GM23338 (cell line): ENCODE measurements around the gene FLNC. TPM values are rescaled to one million over a fixed set of nuclear protein-coding genes. Genes with fewer than 3 reads are reported as not detected.

Experiments
- ATAC-seq: fragments of 200-7000 bp; cut with Tn5 transposase; 3 replicates; pipeline ENCODE4 v1.9.1; 2020
- DNase-seq: peaks from one replicate; pipeline ENCODE4 v3.0.0-alpha.2; 2015; ENCODE audit warnings: low spot score
- H2AFZ ChIP-seq: fragments of 200-600 bp; sonication (generic); 2 replicates; pipeline ENCODE4 v1.8.0; 2016; ENCODE audit warnings: antibody characterized with exemption, mild to moderate bottlenecking, moderate library complexity
- H3F3A ChIP-seq: fragments of 200-600 bp; sonication (generic); replicated peaks from 2 replicates; pipeline ENCODE4 v1.8.0; 2017; ENCODE audit warnings: antibody characterized with exemption, mixed run types, low read depth
- H3K27ac ChIP-seq: fragments of 200-600 bp; sonication (generic); 2 replicates; pipeline ENCODE4 v1.6.1; 2016; ENCODE audit warnings: low read depth
- H3K27me3 ChIP-seq: fragments of 200-600 bp; sonication (generic); 2 replicates; pipeline ENCODE4 v1.8.0; 2016; ENCODE audit warnings: mild to moderate bottlenecking, mixed run types, moderate library complexity; ENCODE audit not compliant: insufficient read depth
- H3K36me3 ChIP-seq: fragments of 200-600 bp; sonication (generic); 2 replicates; pipeline ENCODE4 v1.8.0; 2016; ENCODE audit warnings: mild to moderate bottlenecking; ENCODE audit not compliant: insufficient read depth
- H3K4me1 ChIP-seq: fragments of 200-600 bp; sonication (generic); 2 replicates; pipeline ENCODE4 v1.8.0; 2016; ENCODE audit warnings: mild to moderate bottlenecking, moderate library complexity; ENCODE audit not compliant: insufficient read depth
- H3K4me2 ChIP-seq: fragments of 200-600 bp; sonication (generic); 2 replicates; pipeline ENCODE4 v1.7.1; 2017; ENCODE audit warnings: mixed run types
- H3K4me3 ChIP-seq: fragments of 200-600 bp; sonication (generic); 2 replicates; pipeline ENCODE4 v1.6.1; 2016; ENCODE audit warnings: mixed run types
- H3K79me2 ChIP-seq: fragments of 200-600 bp; sonication (generic); replicated peaks from 2 replicates; pipeline ENCODE4 v1.8.0; 2017; ENCODE audit warnings: mild to moderate bottlenecking; ENCODE audit not compliant: insufficient read depth
- H3K9me2 ChIP-seq: fragments of 200-600 bp; sonication (generic); 2 replicates; pipeline ENCODE4 v1.8.0; 2017; ENCODE audit not compliant: insufficient read depth
- H4K20me1 ChIP-seq: fragments of 200-600 bp; sonication (generic); replicated peaks from 2 replicates; pipeline ENCODE4 v1.8.0; 2017; ENCODE audit warnings: mild to moderate bottlenecking; ENCODE audit not compliant: insufficient read depth
- H3K27ac Mint-ChIP-seq: 2 replicates; pipeline ENCODE4 v1.8.0; 2020; ENCODE audit warnings: inconsistent platforms, mild to moderate bottlenecking, moderate library complexity, mixed read lengths
- H3K27me3 Mint-ChIP-seq: 3 replicates; pipeline ENCODE4 v1.8.0; 2022; ENCODE audit warnings: low read depth, mild to moderate bottlenecking, moderate library complexity, mixed read lengths, inconsistent platforms; ENCODE audit not compliant: insufficient read depth, poor library complexity
- H3K36me3 Mint-ChIP-seq: 3 replicates; pipeline ENCODE4 v1.8.0; 2021; ENCODE audit warnings: low read depth, mild to moderate bottlenecking, inconsistent platforms, moderate library complexity, mixed read lengths
- H3K4me1 Mint-ChIP-seq: 3 replicates; pipeline ENCODE4 v1.8.0; 2020; ENCODE audit warnings: mild to moderate bottlenecking, inconsistent platforms, mixed read lengths
- H3K4me3 Mint-ChIP-seq: 3 replicates; pipeline ENCODE4 v1.8.0; 2021; ENCODE audit warnings: moderate library complexity, mild to moderate bottlenecking, inconsistent platforms, mixed read lengths
- H3K9me3 Mint-ChIP-seq: 3 replicates; pipeline ENCODE4 v1.8.0; 2020; ENCODE audit warnings: moderate library complexity, mild to moderate bottlenecking, inconsistent platforms, mixed read lengths
- CREB1 ChIP-seq: fragments of 250-450 bp; sonication (Bioruptor Pico); IDR thresholded peaks from 2 replicates; pipeline ENCODE4 v1.5.0; 2020; ENCODE audit warnings: low read depth, mild to moderate bottlenecking, moderate library complexity
- EZH2 ChIP-seq: fragments of 200-600 bp; sonication (generic); IDR thresholded peaks from one replicate; pipeline ENCODE4 v1.8.0; 2017; ENCODE audit warnings: antibody characterized with exemption, mild to moderate bottlenecking, low read depth; ENCODE audit not compliant: unreplicated experiment
- EZH2phosphoT487 ChIP-seq: fragments of 200-600 bp; sonication (generic); IDR thresholded peaks from one replicate; pipeline ENCODE4 v1.8.1; 2018; ENCODE audit warnings: antibody characterized with exemption; ENCODE audit not compliant: unreplicated experiment
- JUNB ChIP-seq: IDR thresholded peaks from one replicate; pipeline ENCODE4 v1.6.1; 2016; ENCODE audit warnings: antibody characterized with exemption; ENCODE audit not compliant: unreplicated experiment
- NANOG ChIP-seq: IDR thresholded peaks from 2 replicates; pipeline ENCODE4 v1.6.1; 2016; ENCODE audit warnings: antibody characterized with exemption, borderline replicate concordance
- POLR2AphosphoS5 ChIP-seq: IDR thresholded peaks from 2 replicates; pipeline ENCODE4 v1.6.1; 2016; ENCODE audit warnings: antibody characterized with exemption, low read depth
- REST ChIP-seq: IDR thresholded peaks from one replicate; pipeline ENCODE4 v1.6.1; 2018; ENCODE audit warnings: antibody characterized with exemption; ENCODE audit not compliant: unreplicated experiment
- STAT1 ChIP-seq: IDR thresholded peaks from one replicate; pipeline ENCODE4 v1.6.1; 2016; ENCODE audit warnings: antibody characterized with exemption; ENCODE audit not compliant: unreplicated experiment
- ZNF114 ChIP-seq: fragments of 250-450 bp; sonication (Bioruptor Pico); IDR thresholded peaks from 2 replicates; pipeline ENCODE4 v1.5.0; 2020; ENCODE audit warnings: mild to moderate bottlenecking, moderate library complexity
- ZNF331 ChIP-seq: fragments of 250-450 bp; sonication (Bioruptor Pico); IDR thresholded peaks from 2 replicates; pipeline ENCODE4 v1.5.0; 2020; ENCODE audit warnings: low read depth, mild to moderate bottlenecking, moderate library complexity
- polyA plus RNA-seq: library from polyadenylated mRNA; unstranded; fragments of >200 nt; fragmentation: Nextera tagmentation; extraction: Ambion mirVana; gene quantifications from 2 replicates; pipeline ENCODE4 v1.2.1, GENCODE V29; 2016
- total RNA-seq: library from RNA; depleted of rRNA; stranded (reverse); fragments of >200 nt; shearing (Covaris generic); gene quantifications from 2 replicates; pipeline ENCODE4 v1.2.3, GENCODE V29; 2014
- TF ChIP-seq, protein P1 (sequence below): IDR thresholded peaks from 2 replicates; pipeline ENCODE4 v1.6.1; 2016; ENCODE audit warnings: antibody characterized with exemption
- TF ChIP-seq, protein P2 (sequence below), 2 experiments: fragments of 200-600 bp in 1 of 2; sonication (generic) in 1 of 2; conservative IDR thresholded peaks; 2 replicates each; pipeline versions ENCODE4 v1.5.1 to v1.6.1; 2016 to 2017; ENCODE audit warnings: antibody characterized with exemption in 2 of 2, low read depth in 2 of 2, mild to moderate bottlenecking in 2 of 2, moderate library complexity in 1 of 2

FLNC gene
- total and polyA plus RNA-seq, 2 experiments from 2014 or later, result 0.65 to 11.8 TPM

DNA sequence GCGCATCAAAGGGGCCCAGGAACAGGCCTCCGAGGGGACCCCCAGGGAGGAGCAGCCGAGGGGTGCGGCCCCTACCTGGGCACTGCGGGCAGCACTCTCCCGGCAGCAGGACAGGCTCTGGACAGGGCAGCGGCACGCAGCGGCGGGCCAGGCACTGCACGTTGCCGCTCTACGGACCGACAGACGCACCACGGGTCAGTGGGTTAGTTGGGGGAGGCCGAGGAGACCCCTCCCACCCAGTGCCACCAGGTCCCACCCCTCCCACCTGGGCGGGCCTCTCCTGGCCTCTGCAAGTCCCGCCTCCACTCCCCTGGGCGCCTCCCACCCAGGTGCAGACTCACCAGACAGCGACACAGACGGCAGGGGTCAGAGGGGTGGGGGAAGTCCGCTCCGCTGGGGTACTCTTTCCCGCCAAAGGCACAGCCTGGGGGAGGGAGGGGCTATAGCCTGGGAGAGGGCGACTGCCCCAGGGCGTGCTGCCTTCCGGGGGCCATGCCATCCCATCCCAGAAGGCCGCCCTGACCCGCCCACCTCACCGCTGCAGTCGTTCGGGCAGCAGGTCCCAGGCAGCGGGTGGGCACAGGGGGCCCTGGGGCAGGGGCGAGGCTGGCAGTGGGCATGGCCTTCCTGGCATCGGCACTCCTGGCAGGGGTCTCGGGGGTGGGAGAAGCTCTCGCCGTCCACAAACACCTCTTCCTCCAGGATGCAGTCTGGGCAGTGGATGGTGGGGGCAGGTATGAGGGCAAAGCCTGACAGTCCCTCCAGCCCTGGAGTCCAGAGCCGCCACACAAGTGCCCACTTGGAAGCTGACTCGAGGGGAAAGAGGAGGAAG is 61.1 kb downstream of the FLNC start:
- H4K20me1 ChIP-seq, result no peaks in the 10 kb centered on the region
- no peaks in the 10 kb centered on the region for H3K9me2 ChIP-seq
- no peak overlapping the region for H3K27ac Mint-ChIP-seq
- peaks cover 10% of the 10 kb centered on the region; the same call in 1 of the 2 replicates for H3K27me3 ChIP-seq
- no peak overlapping the region for H3K27ac ChIP-seq
- H3K9me3 Mint-ChIP-seq, result no peaks in the 10 kb centered on the region
- no peaks in the 10 kb centered on the region for H3K36me3 ChIP-seq
- ATAC-seq (peak; percentile 52), DNase-seq (peak; percentile 71)
- TF ChIP-seq POLR2AphosphoS5, result peak; percentile 36; the same call in 1 of the 2 replicates
- peak; percentile 13 for TF ChIP-seq EZH2
- no peak for TF ChIP-seq EZH2phosphoT487
- TF ChIP-seq, protein P1, sequence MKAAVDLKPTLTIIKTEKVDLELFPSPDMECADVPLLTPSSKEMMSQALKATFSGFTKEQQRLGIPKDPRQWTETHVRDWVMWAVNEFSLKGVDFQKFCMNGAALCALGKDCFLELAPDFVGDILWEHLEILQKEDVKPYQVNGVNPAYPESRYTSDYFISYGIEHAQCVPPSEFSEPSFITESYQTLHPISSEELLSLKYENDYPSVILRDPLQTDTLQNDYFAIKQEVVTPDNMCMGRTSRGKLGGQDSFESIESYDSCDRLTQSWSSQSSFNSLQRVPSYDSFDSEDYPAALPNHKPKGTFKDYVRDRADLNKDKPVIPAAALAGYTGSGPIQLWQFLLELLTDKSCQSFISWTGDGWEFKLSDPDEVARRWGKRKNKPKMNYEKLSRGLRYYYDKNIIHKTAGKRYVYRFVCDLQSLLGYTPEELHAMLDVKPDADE, result no peak
- TF ChIP-seq CREB1 (CRISPR knock-in tag), result 0 out of 2 replicates have a peak, but pooled peaks have one; percentile 6
- H3K4me2 ChIP-seq, result peak overlapping the region; percentile 78
- peak overlapping the region; percentile 60 for H3K4me3 ChIP-seq
- peaks cover 9% of the 10 kb centered on the region for H3K27me3 Mint-ChIP-seq
- peaks cover 12% of the 10 kb centered on the region; the same call in 1 of the 2 replicates for H3K4me1 ChIP-seq
- peak overlapping the region; percentile 56 for H2AFZ ChIP-seq
- peak overlapping the region; percentile 47 for H3K4me3 Mint-ChIP-seq
- 0 out of 2 replicates have a peak, but pooled peaks cover 7% of the 10 kb centered on the region for H3F3A ChIP-seq
- no peaks in the 10 kb centered on the region for H3K36me3 Mint-ChIP-seq
- H3K4me1 Mint-ChIP-seq, result no peaks in the 10 kb centered on the region; the same call in 2 of the 3 replicates
- H3K79me2 ChIP-seq, result no peaks in the 10 kb centered on the region

GRCh38 chr7:128891942-128892269 is 61.7 kb downstream of the FLNC start:
- peaks cover 9% of the 10 kb centered on the region for H3K27me3 Mint-ChIP-seq
- H3K27me3 ChIP-seq, result peaks cover 10% of the 10 kb centered on the region; the same call in 1 of the 2 replicates
- H3K36me3 Mint-ChIP-seq, result no peaks in the 10 kb centered on the region
- no peaks in the 10 kb centered on the region; the same call in 2 of the 3 replicates for H3K9me3 Mint-ChIP-seq
- no peaks in the 10 kb centered on the region; the same call in 2 of the 3 replicates for H3K4me1 Mint-ChIP-seq
- H3K4me2 ChIP-seq, result 0 out of 2 replicates have a peak overlapping the region, but pooled peaks have one; percentile 78
- ATAC-seq (no peak), DNase-seq (no peak)
- H2AFZ ChIP-seq, result no peak overlapping the region; the same call in 1 of the 2 replicates
- no peak overlapping the region for H3K27ac Mint-ChIP-seq
- 0 out of 2 replicates have a peak, but pooled peaks cover 7% of the 10 kb centered on the region for H3F3A ChIP-seq
- H3K9me2 ChIP-seq, result no peaks in the 10 kb centered on the region
- H4K20me1 ChIP-seq, result no peaks in the 10 kb centered on the region
- H3K4me1 ChIP-seq, result peaks cover 12% of the 10 kb centered on the region; the same call in 1 of the 2 replicates
- no peak overlapping the region for H3K4me3 ChIP-seq
- peak overlapping the region; percentile 47 for H3K4me3 Mint-ChIP-seq
- no peaks in the 10 kb centered on the region for H3K79me2 ChIP-seq
- H3K27ac ChIP-seq, result no peak overlapping the region
- no peaks in the 10 kb centered on the region for H3K36me3 ChIP-seq
- TF ChIP-seq, protein P2, sequence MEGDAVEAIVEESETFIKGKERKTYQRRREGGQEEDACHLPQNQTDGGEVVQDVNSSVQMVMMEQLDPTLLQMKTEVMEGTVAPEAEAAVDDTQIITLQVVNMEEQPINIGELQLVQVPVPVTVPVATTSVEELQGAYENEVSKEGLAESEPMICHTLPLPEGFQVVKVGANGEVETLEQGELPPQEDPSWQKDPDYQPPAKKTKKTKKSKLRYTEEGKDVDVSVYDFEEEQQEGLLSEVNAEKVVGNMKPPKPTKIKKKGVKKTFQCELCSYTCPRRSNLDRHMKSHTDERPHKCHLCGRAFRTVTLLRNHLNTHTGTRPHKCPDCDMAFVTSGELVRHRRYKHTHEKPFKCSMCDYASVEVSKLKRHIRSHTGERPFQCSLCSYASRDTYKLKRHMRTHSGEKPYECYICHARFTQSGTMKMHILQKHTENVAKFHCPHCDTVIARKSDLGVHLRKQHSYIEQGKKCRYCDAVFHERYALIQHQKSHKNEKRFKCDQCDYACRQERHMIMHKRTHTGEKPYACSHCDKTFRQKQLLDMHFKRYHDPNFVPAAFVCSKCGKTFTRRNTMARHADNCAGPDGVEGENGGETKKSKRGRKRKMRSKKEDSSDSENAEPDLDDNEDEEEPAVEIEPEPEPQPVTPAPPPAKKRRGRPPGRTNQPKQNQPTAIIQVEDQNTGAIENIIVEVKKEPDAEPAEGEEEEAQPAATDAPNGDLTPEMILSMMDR (conservative IDR thresholded peaks at IDR 0.05; ENCODE audit: low read depth in 2 of 2), result no peak
- TF ChIP-seq REST, result no peak
- no peak for TF ChIP-seq NANOG
- no peak for TF ChIP-seq POLR2AphosphoS5
- TF ChIP-seq EZH2phosphoT487, result no peak
- no peak for TF ChIP-seq JUNB
- no peak for TF ChIP-seq ZNF331 (CRISPR knock-in tag)
- no peak for TF ChIP-seq EZH2
- no peak for TF ChIP-seq CREB1 (CRISPR knock-in tag)
- no peak for TF ChIP-seq STAT1
- no peak for TF ChIP-seq ZNF114 (CRISPR knock-in tag)
- TF ChIP-seq, protein P1, result no peak
